ENCODE results near the gene PDS5B. TPM values are rescaled to one million over a fixed set of nuclear protein-coding genes. Genes with fewer than 3 reads are reported as not detected.
A peak's percentile ranks its signal among the peaks of the same experiment; 100 is the strongest.

PDS5B gene
- total and polyA plus RNA-seq, 2 of the 8 experiments (the other 6 are each of a cell fraction or from before 2014, with no cell fraction given), result 5.5 to 54.6 TPM

DNA sequence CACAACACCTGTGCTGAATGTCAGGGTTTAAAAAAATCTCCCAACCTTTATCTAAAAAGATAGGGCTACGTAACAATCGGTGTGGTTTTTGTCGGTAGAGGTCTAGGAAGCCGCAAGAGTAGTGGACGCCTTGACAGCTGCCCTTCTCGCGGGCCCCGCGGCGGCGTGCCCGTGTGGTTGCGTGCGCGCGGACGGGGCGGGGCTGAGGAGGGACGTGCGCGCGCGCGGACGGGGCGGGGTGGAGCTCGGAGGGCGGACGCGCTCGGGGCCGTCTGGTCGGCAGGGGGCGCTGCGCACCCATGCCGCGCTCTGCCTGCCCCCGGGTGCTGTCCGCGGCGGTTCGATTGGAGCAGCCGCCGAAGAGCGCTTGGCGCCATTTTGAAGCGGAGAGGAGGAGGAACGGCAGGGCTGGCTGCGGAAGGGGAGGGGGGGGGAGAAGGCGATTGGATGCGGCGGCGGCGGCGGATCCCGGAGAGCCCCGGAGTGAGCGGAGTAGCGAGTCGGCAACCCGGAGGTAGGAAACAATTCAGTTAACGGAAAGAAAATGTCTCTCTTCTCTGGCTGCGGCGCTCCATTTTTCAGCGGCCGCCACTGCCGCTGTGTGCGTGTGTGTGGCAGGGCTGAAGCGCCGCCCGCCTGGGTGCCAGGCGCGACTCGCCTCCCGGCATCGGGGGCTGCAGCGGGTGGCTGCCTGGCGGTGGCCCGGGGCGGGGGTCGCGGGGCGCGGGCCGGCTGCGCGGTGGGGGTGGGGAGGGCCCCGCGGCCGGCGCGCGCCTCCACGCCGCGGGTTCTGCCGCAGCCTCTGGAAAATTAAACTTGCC is at the start of gene PDS5B (continued):
- TF ChIP-seq, protein P1, sequence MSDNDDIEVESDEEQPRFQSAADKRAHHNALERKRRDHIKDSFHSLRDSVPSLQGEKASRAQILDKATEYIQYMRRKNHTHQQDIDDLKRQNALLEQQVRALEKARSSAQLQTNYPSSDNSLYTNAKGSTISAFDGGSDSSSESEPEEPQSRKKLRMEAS (IDR thresholded peaks at IDR 0.05), result peak; percentile 62
- TF ChIP-seq EZH2 (IDR thresholded peaks at IDR 0.05; ENCODE audit: low read depth, low read length, severe bottlenecking) (no peak), PHF8 (conservative IDR thresholded peaks at IDR 0.05; ENCODE audit: low read depth, low read length) (peak; percentile 60), CBX8 (IDR thresholded peaks at IDR 0.05; ENCODE audit: borderline replicate concordance, low read depth, low read length) (no peak), KDM4A (IDR thresholded peaks at IDR 0.05; ENCODE audit: low read depth, low read length, severe bottlenecking) (no peak), GABPA (IDR thresholded peaks at IDR 0.05; ENCODE audit: borderline replicate concordance, insufficient read depth, low read length) (no peak), NANOG (IDR thresholded peaks at IDR 0.05; ENCODE audit: insufficient read depth, low read depth, low read length, poor library complexity, severe bottlenecking) (no peak), CREB1 (IDR thresholded peaks at IDR 0.05) (peak; percentile 49; the same call in 1 of the 2 replicates), SIN3A (conservative IDR thresholded peaks at IDR 0.05 in 1 of 2, IDR thresholded peaks at IDR 0.05 in 1 of 2; ENCODE audit: low read depth in 1 of 2, low read length in 2 of 2) (peak in 1 of 2 experiments; percentile 65; a peak in 1 of 4 replicates), RAD21 (IDR thresholded peaks at IDR 0.05 in 1 of 2, conservative IDR thresholded peaks at IDR 0.05 in 1 of 2; ENCODE audit: low read depth in 2 of 2, low read length in 2 of 2) (peak; percentile 80 to 86), POLR2A (IDR thresholded peaks at IDR 0.05; ENCODE audit: control extremely low read depth in 1 of 2, low read depth in 2 of 2, low read length in 2 of 2) (peak in 1 of 2 experiments; percentile 22; a peak in 2 of 3 replicates), SP2 (IDR thresholded peaks at IDR 0.05; ENCODE audit: low read length) (no peak), EP300 (IDR thresholded peaks at IDR 0.05; ENCODE audit: borderline replicate concordance in 1 of 2, low read depth in 2 of 2, low read length in 2 of 2) (no peak), RNF2 (IDR thresholded peaks at IDR 0.05; ENCODE audit: borderline replicate concordance, low read depth, low read length, missing control alignments, poor library complexity, severe bottlenecking) (no peak), CTBP2 (IDR thresholded peaks at IDR 0.05; ENCODE audit: borderline replicate concordance, insufficient read depth, insufficient read length, low read length) (no peak), ASH2L (IDR thresholded peaks at IDR 0.05; ENCODE audit: low read length) (peak; percentile 40), TBP (IDR thresholded peaks at IDR 0.05; ENCODE audit: low read depth, low read length) (peak; percentile 74; the same call in 1 of the 2 replicates), SUZ12 (IDR thresholded peaks at IDR 0.05; ENCODE audit: low read length) (no peak), TAF7 (optimal IDR thresholded peaks at IDR 0.05; ENCODE audit: borderline replicate concordance, low read depth, low read length) (peak; percentile 57)
- TF ChIP-seq, protein P2, sequence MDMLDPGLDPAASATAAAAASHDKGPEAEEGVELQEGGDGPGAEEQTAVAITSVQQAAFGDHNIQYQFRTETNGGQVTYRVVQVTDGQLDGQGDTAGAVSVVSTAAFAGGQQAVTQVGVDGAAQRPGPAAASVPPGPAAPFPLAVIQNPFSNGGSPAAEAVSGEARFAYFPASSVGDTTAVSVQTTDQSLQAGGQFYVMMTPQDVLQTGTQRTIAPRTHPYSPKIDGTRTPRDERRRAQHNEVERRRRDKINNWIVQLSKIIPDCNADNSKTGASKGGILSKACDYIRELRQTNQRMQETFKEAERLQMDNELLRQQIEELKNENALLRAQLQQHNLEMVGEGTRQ (IDR thresholded peaks at IDR 0.05; ENCODE audit: low read length), result no peak

All from H1 (cell line).